IMR-90 (cell line): ENCODE data around the gene ARFGAP3. TPM values are rescaled to one million over a fixed set of nuclear protein-coding genes. Genes with fewer than 3 reads are reported as not detected.

Experiments used
- ATAC-seq: fragments of 200-7000 bp; cut with Tn5 transposase; 2 replicates; pipeline ENCODE4 v1.9.1; 2020; ENCODE audit warnings: low read depth, mild to moderate bottlenecking, moderate library complexity
- BruUV-seq: library from RNA; stranded (reverse); fragments of 400-500 nt; replicated peaks from 2 replicates; lab custom pipeline; 2021; lab: Mats Ljungman, UMichigan
- CTCF ChIA-PET: fragments of 300-600 bp; formaldehyde crosslinking; extraction: SDS; loops from one replicate; lab custom pipeline; 2021; ENCODE audit warnings: antibody characterized with exemption; lab: Yijun Ruan, JAX
- POLR2A ChIA-PET: fragments of 300-600 bp; sonication (Branson Sonifier 250); formaldehyde crosslinking; loops from one replicate; lab custom pipeline; 2022; ENCODE audit warnings: antibody characterized with exemption; ENCODE audit not compliant: unreplicated experiment; lab: Charles Lee
- DNase-seq: peaks from one replicate; pipeline ENCODE4 v3.0.0; 2013
- H2AFZ ChIP-seq: replicated peaks from 2 replicates; pipeline ENCODE3; 2013; ENCODE audit warnings: low read length, mild to moderate bottlenecking; ENCODE audit not compliant: poor library complexity
- H2AK5ac ChIP-seq: 2 replicates; pipeline ENCODE4 v1.6.1; 2013; ENCODE audit warnings: low read depth, low read length, inconsistent platforms
- H2AK9ac ChIP-seq: replicated peaks from 2 replicates; pipeline ENCODE3; 2013; ENCODE audit warnings: mild to moderate bottlenecking, low read depth, low read length, moderate library complexity; ENCODE audit not compliant: poor library complexity
- H2BK120ac ChIP-seq: 2 replicates; pipeline ENCODE4 v1.6.1; 2013; ENCODE audit warnings: low read depth, low read length, inconsistent platforms
- H2BK15ac ChIP-seq: 3 replicates; pipeline ENCODE4 v1.6.1; 2013; ENCODE audit warnings: low read depth, low read length, inconsistent platforms
- H2BK20ac ChIP-seq: 2 replicates; pipeline ENCODE4 v1.6.1; 2013; ENCODE audit warnings: low read depth, mild to moderate bottlenecking, inconsistent platforms, low read length, moderate library complexity
- H2BK5ac ChIP-seq: 2 replicates; pipeline ENCODE4 v1.6.1; 2013; ENCODE audit warnings: mild to moderate bottlenecking, low read depth, low read length, inconsistent platforms; ENCODE audit not compliant: poor library complexity, severe bottlenecking
- H3K14ac ChIP-seq: replicated peaks from 2 replicates; pipeline ENCODE4 v1.6.1; 2013; ENCODE audit warnings: low read depth, low read length, inconsistent platforms
- H3K18ac ChIP-seq: 2 replicates; pipeline ENCODE4 v1.6.1; 2013; ENCODE audit warnings: low read depth, low read length, control low read depth
- H3K23ac ChIP-seq: 2 replicates; pipeline ENCODE4 v1.6.1; 2013; ENCODE audit warnings: low read depth, low read length, inconsistent platforms
- H3K27ac ChIP-seq: 2 replicates; pipeline ENCODE4 v1.5.1; 2013; ENCODE audit warnings: mild to moderate bottlenecking, control low read depth, low read length; ENCODE audit not compliant: insufficient read depth
- H3K27me3 ChIP-seq: 2 replicates; pipeline ENCODE4 v1.6.1; 2013; ENCODE audit warnings: low read length; ENCODE audit not compliant: control insufficient read depth, insufficient read depth
- H3K36me3 ChIP-seq: 2 replicates; pipeline ENCODE4 v1.6.1; 2013; ENCODE audit warnings: low read length, mixed read lengths; ENCODE audit not compliant: control insufficient read depth, insufficient read depth
- H3K4ac ChIP-seq: 2 replicates; pipeline ENCODE4 v1.6.1; 2013; ENCODE audit warnings: low read depth, low read length, inconsistent platforms
- H3K4me1 ChIP-seq: 2 replicates; pipeline ENCODE4 v1.6.1; 2013; ENCODE audit warnings: low read length, mixed read lengths; ENCODE audit not compliant: control insufficient read depth, insufficient read depth
- H3K4me2 ChIP-seq: 2 replicates; pipeline ENCODE4 v1.6.1; 2013; ENCODE audit warnings: low read depth, mild to moderate bottlenecking, control low read depth, low read length, moderate library complexity
- H3K4me3 ChIP-seq: 2 replicates; pipeline ENCODE4 v1.5.1; 2013; ENCODE audit warnings: low read depth, mild to moderate bottlenecking, control low read depth, low read length, moderate library complexity; ENCODE audit not compliant: insufficient read depth
- H3K56ac ChIP-seq: 2 replicates; pipeline ENCODE4 v1.6.1; 2013; ENCODE audit warnings: low read length, inconsistent platforms; ENCODE audit not compliant: insufficient read depth; ENCODE audit errors: extremely low read depth
- H3K79me1 ChIP-seq, 2 experiments: 2 replicates each; pipeline ENCODE4 v1.6.1; 2013; ENCODE audit warnings: low read length in 2 of 2, inconsistent platforms in 1 of 2, low read depth in 1 of 2
- H3K9ac ChIP-seq: 2 replicates; pipeline ENCODE4 v1.6.1; 2013; ENCODE audit warnings: low read depth, low read length, control low read depth
- H3K9me1 ChIP-seq: 2 replicates; pipeline ENCODE4 v1.6.1; 2013; ENCODE audit warnings: low read length, inconsistent platforms; ENCODE audit not compliant: insufficient read depth
- H3K9me3 ChIP-seq: 2 replicates; pipeline ENCODE4 v1.6.1; 2013; ENCODE audit warnings: low read length; ENCODE audit not compliant: control insufficient read depth, insufficient read depth
- H4K20me1 ChIP-seq: 2 replicates; pipeline ENCODE4 v1.6.1; 2013; ENCODE audit warnings: low read length, inconsistent platforms; ENCODE audit not compliant: insufficient read depth
- H4K5ac ChIP-seq: 2 replicates; pipeline ENCODE4 v1.6.1; 2013; ENCODE audit warnings: mild to moderate bottlenecking, low read depth, low read length, control low read depth
- H4K8ac ChIP-seq, 2 experiments: 2 replicates each; pipeline ENCODE4 v1.6.1; 2013; ENCODE audit warnings: low read depth in 2 of 2, low read length in 2 of 2, control low read depth in 1 of 2, inconsistent platforms in 1 of 2
- H4K91ac ChIP-seq: 2 replicates; pipeline ENCODE4 v1.6.1; 2013; ENCODE audit warnings: low read depth, low read length, inconsistent platforms; ENCODE audit not compliant: insufficient read depth
- BHLHE40 ChIP-seq: fragments of 150-350 bp; IDR thresholded peaks from 2 replicates; pipeline ENCODE4 v1.6.1; 2016; ENCODE audit warnings: mild to moderate bottlenecking, low read depth, low read length
- CEBPB ChIP-seq: IDR thresholded peaks from 2 replicates; pipeline ENCODE4 v1.6.1; 2012; ENCODE audit warnings: low read depth, low read length, improper control_type of control experiment
- CHD1 ChIP-seq: IDR thresholded peaks from 2 replicates; pipeline ENCODE4 v1.6.1; 2012; ENCODE audit warnings: low read depth, low read length, improper control_type of control experiment
- CTCF ChIP-seq: conservative IDR thresholded peaks from 2 replicates; pipeline ENCODE4 v1.5.1; 2012; ENCODE audit warnings: mild to moderate bottlenecking, low read depth, low read length, improper control_type of control experiment
- FOS ChIP-seq: fragments of 150-350 bp; IDR thresholded peaks from 2 replicates; pipeline ENCODE4 v1.6.1; 2016; ENCODE audit warnings: low read depth, low read length
- MAFK ChIP-seq: IDR thresholded peaks from 2 replicates; pipeline ENCODE4 v1.6.1; 2012; ENCODE audit warnings: low read depth, low read length, improper control_type of control experiment
- MAZ ChIP-seq: IDR thresholded peaks from 2 replicates; pipeline ENCODE4 v1.6.1; 2012; ENCODE audit warnings: low read depth, mild to moderate bottlenecking, low read length, improper control_type of control experiment, moderate library complexity, borderline replicate concordance
- MXI1 ChIP-seq: IDR thresholded peaks from 2 replicates; pipeline ENCODE4 v1.6.1; 2012; ENCODE audit warnings: low read depth, mild to moderate bottlenecking, low read length, moderate library complexity, borderline replicate concordance
- NFE2L2 ChIP-seq: fragments of 150-350 bp; IDR thresholded peaks from 2 replicates; pipeline ENCODE4 v1.6.1; 2016; ENCODE audit warnings: low read depth, mild to moderate bottlenecking, low read length
- POLR2A ChIP-seq: IDR thresholded peaks from 2 replicates; pipeline ENCODE4 v1.6.1; 2012; ENCODE audit warnings: mild to moderate bottlenecking, low read depth, low read length
- RAD21 ChIP-seq: IDR thresholded peaks from 2 replicates; pipeline ENCODE4 v1.6.1; 2012; ENCODE audit warnings: low read length, improper control_type of control experiment
- RCOR1 ChIP-seq: IDR thresholded peaks from 2 replicates; pipeline ENCODE4 v1.6.1; 2012; ENCODE audit warnings: mild to moderate bottlenecking, low read length, improper control_type of control experiment; ENCODE audit not compliant: insufficient replicate concordance
- RFX5 ChIP-seq: IDR thresholded peaks from 2 replicates; pipeline ENCODE4 v1.8.0; 2012; ENCODE audit warnings: low read depth, mild to moderate bottlenecking, low read length, moderate library complexity
- SMC3 ChIP-seq: fragments of 150-350 bp; IDR thresholded peaks from 2 replicates; pipeline ENCODE4 v1.6.1; 2016; ENCODE audit warnings: low read depth, mild to moderate bottlenecking, antibody characterized with exemption, low read length, moderate library complexity
- USF2 ChIP-seq: fragments of 150-350 bp; IDR thresholded peaks from 2 replicates; pipeline ENCODE4 v1.6.1; 2017; ENCODE audit warnings: mild to moderate bottlenecking, antibody characterized with exemption, low read length, low read depth
- WGBS, 2 experiments: methylation state at CpG; one replicate each; pipeline versions ENCODE4 v1.1.5 to v1.1.7; 2013; ENCODE audit warnings: missing lambda C conversion rate in 2 of 2; ENCODE audit not compliant: insufficient read length in 1 of 2; ENCODE audit errors: extremely low coverage in 2 of 2; 5-methylcytosine and 5-hydroxymethylcytosine counted together
- dilution Hi-C: fragments of 300-500 bp; cut with HindIII; formaldehyde crosslinking; loops from one replicate; pipeline ENCODE4 v1.14.3; 2018; ENCODE audit warnings: low sequenced_read_pairs; ENCODE audit not compliant: unreplicated experiment
- in situ Hi-C: fragments of 300-500 bp; cut with MboI; formaldehyde crosslinking; loops from 3 replicates; pipeline ENCODE4 v1.14.3; 2019; ENCODE audit warnings: low sequenced_read_pairs, inconsistent platforms, mixed read lengths
- intact Hi-C: fragments of 100-400 bp; cut with micrococcal nuclease; formaldehyde crosslinking; loops from 2 replicates; pipeline ENCODE4 v1.10.0; 2022
- polyA plus RNA-seq, 3 experiments: library from polyadenylated mRNA; depleted of rRNA; stranded (reverse); fragments of >200 nt; gene quantifications; 2 replicates each; pipeline ENCODE4 v1.2.3, GENCODE V29; 2012; ENCODE audit warnings: low replicate concordance in 1 of 3
- total RNA-seq: library from RNA; depleted of rRNA; stranded (reverse); fragments of >200 nt; gene quantifications from 2 replicates; pipeline ENCODE4 v1.2.3, GENCODE V29; 2012

ARFGAP3 gene
- total and polyA plus RNA-seq, 2 of the 4 experiments (the other 2 are of a cell fraction): 50.0 to 70.1 TPM

GRCh38 chr22:42834177-42834949, 22.7 kb downstream of the ARFGAP3 start:
- no peak overlapping the region for H3K14ac ChIP-seq
- no peak overlapping the region for H3K4me3 ChIP-seq
- BruUV-seq: no TSS peak
- DNase-seq: no peak
- no peak overlapping the region for H3K56ac ChIP-seq
- ATAC-seq: no peak
- no peak overlapping the region for H3K23ac ChIP-seq
- H3K18ac ChIP-seq: no peak overlapping the region
- H4K5ac ChIP-seq: no peak overlapping the region
- no peaks in the 10 kb centered on the region for H3K9me3 ChIP-seq
- H3K4me1 ChIP-seq: no peaks in the 10 kb centered on the region
- in situ Hi-C loops (no loop called here), intact Hi-C loops (no loop called here), dilution Hi-C loops (no loop called here)
- H3K9me1 ChIP-seq: no peaks in the 10 kb centered on the region
- H2BK20ac ChIP-seq: no peak overlapping the region
- H4K91ac ChIP-seq: no peak overlapping the region
- no peak overlapping the region for H2BK15ac ChIP-seq
- no peaks in the 10 kb centered on the region for H3K27me3 ChIP-seq
- peaks cover 30 to 44% of the 10 kb centered on the region in 2 experiments for H3K79me1 ChIP-seq
- WGBS, 2 experiments: no CpG with 5 or more reads among the region's 5 CpGs
- no peak overlapping the region for H2AK5ac ChIP-seq
- no peak overlapping the region for H2AK9ac ChIP-seq
- no peak overlapping the region for H3K9ac ChIP-seq
- H2AFZ ChIP-seq: no peak overlapping the region
- H3K36me3 ChIP-seq: peaks cover 42% of the 10 kb centered on the region
- H2BK5ac ChIP-seq: no peak overlapping the region
- CTCF ChIA-PET: interaction anchor here (1.5 to 2.1 kb wide), 2 partner anchors 14 kb away, joined by 4 to 8 read pairs; no protein-coding TSS in a partner anchor
- POLR2A ChIA-PET: no interaction called here
- no peak overlapping the region for H3K27ac ChIP-seq
- no peak overlapping the region for H3K4ac ChIP-seq
- H2BK120ac ChIP-seq: no peak overlapping the region
- H4K20me1 ChIP-seq: peaks cover 8% of the 10 kb centered on the region; the same call in 1 of the 2 replicates
- no peak overlapping the region for H3K4me2 ChIP-seq
- H4K8ac ChIP-seq: no peak overlapping the region
- TF ChIP-seq MAZ (no peak), RCOR1 (no peak), POLR2A (no peak), BHLHE40 (no peak), CHD1 (no peak), MAFK (no peak), SMC3 (no peak), USF2 (no peak), RAD21 (no peak), FOS (no peak), RFX5 (no peak), NFE2L2 (no peak), CTCF (no peak), CEBPB (no peak), MXI1 (no peak)
